HL-60/S4 (cell line): Measurements from ENCODE around the gene FXYD6.

Source experiments
- in situ Hi-C: fragments of 300-500 bp; cut with MboI; formaldehyde crosslinking; loops from 2 replicates; pipeline ENCODE4 v1.14.3; 2022; ENCODE audit warnings: low sequenced_read_pairs

FXYD6 gene

GRCh38 chr11:117888139-117888566 lies 11.7 kb upstream of the FXYD6 start:
- in situ Hi-C loops: no loop called here

- in situ Hi-C loops: no loop called here
Observed at GRCh38 chr11:117887431-117888138, 11.1 kb upstream of the FXYD6 start.

GRCh38 chr11:117885777-117886176 lies 9.3 kb upstream of the FXYD6 start:
- in situ Hi-C loops: no loop called here

GRCh38 chr11:117884994-117885393 lies 8.5 kb upstream of the FXYD6 start:
- in situ Hi-C loops: no loop called here

- in situ Hi-C loops: no loop called here
Observed at GRCh38 chr11:117883063-117883462, 6.6 kb upstream of the FXYD6 start.

- in situ Hi-C loops: no loop called here
Observed at GRCh38 chr11:117882311-117882905, 6.0 kb upstream of the FXYD6 start.

GRCh38 chr11:117881217-117881616 lies 4.8 kb upstream of the FXYD6 start:
- in situ Hi-C loops: no loop called here

GRCh38 chr11:117879516-117880480 lies 3.3 kb upstream of the FXYD6 start:
- in situ Hi-C loops: no loop called here

GRCh38 chr11:117878939-117879475 lies 2.5 kb upstream of the FXYD6 start:
- in situ Hi-C loops: no loop called here

GRCh38 chr11:117878314-117878938 lies 2.0 kb upstream of the FXYD6 start:
- in situ Hi-C loops: no loop called here

GRCh38 chr11:117877120-117877784 lies 794 bp upstream of the FXYD6 start:
- in situ Hi-C loops: no loop called here

GRCh38 chr11:117876059-117876340 lies 458 bp downstream of the FXYD6 start:
- in situ Hi-C loops: no loop called here

- in situ Hi-C loops: no loop called here
Observed at GRCh38 chr11:117875382-117876058, 938 bp downstream of the FXYD6 start.

GRCh38 chr11:117874910-117875381 lies 1.5 kb downstream of the FXYD6 start:
- in situ Hi-C loops: no loop called here

- in situ Hi-C loops: no loop called here
Observed at GRCh38 chr11:117874253-117874909, 2.1 kb downstream of the FXYD6 start.

- in situ Hi-C loops: no loop called here
Observed at GRCh38 chr11:117873828-117874125, 2.7 kb downstream of the FXYD6 start.

GRCh38 chr11:117872975-117873827 lies 3.3 kb downstream of the FXYD6 start:
- in situ Hi-C loops: no loop called here

- in situ Hi-C loops: no loop called here
Observed at GRCh38 chr11:117872420-117872961, 4.0 kb downstream of the FXYD6 start.
